Loucy (cell line): ENCODE measurements around the gene CHL1.

Experiments used
- H2AFZ ChIP-seq: fragments of 200-600 bp; sonication (generic); 2 replicates; pipeline ENCODE4 v1.6.0; 2016; ENCODE audit warnings: antibody characterized with exemption, mild to moderate bottlenecking, low read length, moderate library complexity
- H3F3A ChIP-seq: fragments of 200-600 bp; 2 replicates; pipeline ENCODE4 v1.6.0; 2016; ENCODE audit warnings: antibody characterized with exemption, low read depth, mild to moderate bottlenecking
- H3K27me3 ChIP-seq: fragments of 200-600 bp; sonication (generic); 2 replicates; pipeline ENCODE4 v1.6.1; 2014; ENCODE audit warnings: low read length, mild to moderate bottlenecking; ENCODE audit not compliant: insufficient read depth, poor library complexity, severe bottlenecking
- H3K36me3 ChIP-seq: fragments of 200-600 bp; sonication (generic); 2 replicates; pipeline ENCODE4 v1.6.1; 2016; ENCODE audit warnings: low read length; ENCODE audit not compliant: insufficient read depth
- H3K4me1 ChIP-seq: fragments of 200-600 bp; sonication (generic); 2 replicates; pipeline ENCODE4 v1.5.1; 2014; ENCODE audit warnings: low read length, mild to moderate bottlenecking; ENCODE audit not compliant: insufficient read depth, poor library complexity, severe bottlenecking
- H3K4me2 ChIP-seq: fragments of 200-600 bp; sonication (generic); 2 replicates; pipeline ENCODE4 v1.6.0; 2014; ENCODE audit warnings: antibody characterized with exemption, low read length, low read depth, mild to moderate bottlenecking; ENCODE audit not compliant: poor library complexity, severe bottlenecking
- H3K4me3 ChIP-seq: fragments of 200-600 bp; sonication (generic); 2 replicates; pipeline ENCODE4 v1.5.1; 2014; ENCODE audit warnings: low read length, mild to moderate bottlenecking, mixed read lengths; ENCODE audit not compliant: poor library complexity, severe bottlenecking
- H3K79me2 ChIP-seq: fragments of 200-600 bp; sonication (generic); 2 replicates; pipeline ENCODE4 v1.6.1; 2014; ENCODE audit warnings: low read length; ENCODE audit not compliant: insufficient read depth
- H3K9ac ChIP-seq: fragments of 200-600 bp; sonication (generic); 2 replicates; pipeline ENCODE4 v1.6.0; 2014; ENCODE audit warnings: mild to moderate bottlenecking, low read depth, low read length, moderate library complexity; ENCODE audit not compliant: poor library complexity, severe bottlenecking
- H3K9me2 ChIP-seq: fragments of 200-600 bp; sonication (generic); replicated peaks from 2 replicates; pipeline ENCODE4 v1.6.1; 2016; ENCODE audit warnings: low read depth, low read length, mixed read lengths
- H3K9me3 ChIP-seq: fragments of 200-600 bp; sonication (generic); 2 replicates; pipeline ENCODE4 v1.6.1; 2014; ENCODE audit warnings: mild to moderate bottlenecking, antibody characterized with exemption, low read length, low read depth; ENCODE audit not compliant: insufficient read depth
- H4K20me1 ChIP-seq: fragments of 200-600 bp; sonication (generic); 2 replicates; pipeline ENCODE4 v1.6.0; 2014; ENCODE audit warnings: antibody characterized with exemption, low read length, mild to moderate bottlenecking; ENCODE audit not compliant: insufficient read depth, poor library complexity, severe bottlenecking
- CTCF ChIP-seq: fragments of 200-600 bp; sonication (generic); conservative IDR thresholded peaks from 2 replicates; pipeline ENCODE4 v1.5.1; 2014; ENCODE audit warnings: mild to moderate bottlenecking, antibody characterized with exemption, low read length
- EZH2phosphoT487 ChIP-seq: fragments of 200-600 bp; IDR thresholded peaks from 2 replicates; pipeline ENCODE4 v1.6.1; 2018; ENCODE audit warnings: antibody characterized with exemption, mild to moderate bottlenecking, moderate library complexity, borderline replicate concordance

The CHL1 gene

GRCh38 chr3:354432-354831 lies 157.9 kb downstream of the CHL1 start:
- Histone ChIP-seq H2AFZ (no peak overlapping the region), H3K27me3 (no peaks in the 10 kb centered on the region), H3K4me1 (no peaks in the 10 kb centered on the region), H3K9me2 (no peaks in the 10 kb centered on the region), H3K36me3 (no peaks in the 10 kb centered on the region), H3K9ac (no peak overlapping the region), H3F3A (no peaks in the 10 kb centered on the region), H4K20me1 (no peaks in the 10 kb centered on the region), H3K4me2 (no peak overlapping the region), H3K79me2 (no peaks in the 10 kb centered on the region), H3K9me3 (peaks cover 4% of the 10 kb centered on the region; the same call in 1 of the 2 replicates), H3K4me3 (no peak overlapping the region)
- TF ChIP-seq EZH2phosphoT487 (no peak), CTCF (peak; percentile 91)

GRCh38 chr3:355622-356021 lies 159.1 kb downstream of the CHL1 start:
- Histone ChIP-seq H3K9me2 (no peaks in the 10 kb centered on the region), H2AFZ (no peak overlapping the region), H4K20me1 (no peaks in the 10 kb centered on the region), H3K4me2 (no peak overlapping the region), H3K27me3 (no peaks in the 10 kb centered on the region), H3F3A (no peaks in the 10 kb centered on the region), H3K4me3 (no peak overlapping the region), H3K79me2 (no peaks in the 10 kb centered on the region), H3K9me3 (peaks cover 8% of the 10 kb centered on the region; the same call in 1 of the 2 replicates), H3K4me1 (no peaks in the 10 kb centered on the region), H3K36me3 (no peaks in the 10 kb centered on the region), H3K9ac (no peak overlapping the region)
- TF ChIP-seq CTCF: no peak
- TF ChIP-seq EZH2phosphoT487: no peak

GRCh38 chr3:356952-357351 lies 160.4 kb downstream of the CHL1 start:
- H4K20me1 ChIP-seq: no peaks in the 10 kb centered on the region
- TF ChIP-seq EZH2phosphoT487 (no peak), CTCF (no peak)
- H3K9ac ChIP-seq: no peak overlapping the region
- H3K4me2 ChIP-seq: no peak overlapping the region
- no peaks in the 10 kb centered on the region for H3K4me1 ChIP-seq
- H2AFZ ChIP-seq: no peak overlapping the region
- peaks cover 8% of the 10 kb centered on the region; the same call in 1 of the 2 replicates for H3K9me3 ChIP-seq
- H3F3A ChIP-seq: no peaks in the 10 kb centered on the region
- no peak overlapping the region for H3K4me3 ChIP-seq
- no peaks in the 10 kb centered on the region for H3K36me3 ChIP-seq
- no peaks in the 10 kb centered on the region for H3K27me3 ChIP-seq
- no peaks in the 10 kb centered on the region for H3K79me2 ChIP-seq
- no peaks in the 10 kb centered on the region for H3K9me2 ChIP-seq
